HepG2 (cell line): ENCODE results near the gene KLF11. TPM values are rescaled to one million over a fixed set of nuclear protein-coding genes. Genes with fewer than 3 reads are reported as not detected.

Source experiments
- EZH2 ChIP-seq: conservative IDR thresholded peaks from 2 replicates; pipeline ENCODE4 v1.6.1; 2012; ENCODE audit warnings: mild to moderate bottlenecking, low read depth, low read length, moderate library complexity
- HMGA1 ChIP-seq: sonication (generic); formaldehyde crosslinking; conservative IDR thresholded peaks from 2 replicates; pipeline ENCODE4 v1.4.0; 2020; ENCODE audit warnings: missing genetic modification reagents
- HNRNPH1 ChIP-seq: fragments of 200-400 bp; formaldehyde crosslinking; optimal IDR thresholded peaks from 2 replicates; pipeline ENCODE3; 2017; ENCODE audit warnings: mild to moderate bottlenecking, low read depth, low read length
- HNRNPK ChIP-seq: fragments of 200-400 bp; formaldehyde crosslinking; IDR thresholded peaks from 2 replicates; pipeline ENCODE4 v1.6.1; 2018; ENCODE audit warnings: low read length, low read depth, moderate library complexity, mild to moderate bottlenecking; ENCODE audit not compliant: poor library complexity, severe bottlenecking
- MYC ChIP-seq: sonication (generic); formaldehyde crosslinking; IDR thresholded peaks from 2 replicates; pipeline ENCODE4 v1.9.0; 2021; ENCODE audit warnings: missing genetic modification reagents, borderline replicate concordance
- PAX8 ChIP-seq: sonication (generic); formaldehyde crosslinking; IDR thresholded peaks from 2 replicates; pipeline ENCODE4 v1.8.0; 2022; ENCODE audit warnings: mild to moderate bottlenecking, missing genetic modification reagents, borderline replicate concordance
- PHF20 ChIP-seq: sonication (generic); formaldehyde crosslinking; IDR thresholded peaks from 2 replicates; pipeline ENCODE4 v1.5.0; 2020; ENCODE audit warnings: mild to moderate bottlenecking, missing genetic modification reagents
- RFX1 ChIP-seq: fragments of 450-650 bp; IDR thresholded peaks from 2 replicates; pipeline ENCODE4 v1.6.1; 2017
- TCF7 ChIP-seq: sonication (generic); IDR thresholded peaks from 2 replicates; pipeline ENCODE4 v1.6.1; 2016; ENCODE audit warnings: antibody characterized with exemption, low read depth
- WIZ ChIP-seq: sonication (generic); formaldehyde crosslinking; IDR thresholded peaks from 2 replicates; pipeline ENCODE4 v1.5.1; 2020; ENCODE audit warnings: mild to moderate bottlenecking, missing genetic modification reagents
- ZBTB10 ChIP-seq: sonication (generic); formaldehyde crosslinking; IDR thresholded peaks from 2 replicates; pipeline ENCODE4 v1.4.0; 2020; ENCODE audit warnings: missing genetic modification reagents, borderline replicate concordance
- ZC3H13 ChIP-seq: sonication (generic); formaldehyde crosslinking; IDR thresholded peaks from 2 replicates; pipeline ENCODE4 v1.8.1; 2023; ENCODE audit warnings: mild to moderate bottlenecking, missing genetic modification reagents, moderate library complexity
- ZNF17 ChIP-seq: sonication (generic); formaldehyde crosslinking; IDR thresholded peaks from 2 replicates; pipeline ENCODE4 v1.5.0; 2020; ENCODE audit warnings: mild to moderate bottlenecking, missing genetic modification reagents
- ZNF230 ChIP-seq: sonication (generic); formaldehyde crosslinking; IDR thresholded peaks from 2 replicates; pipeline ENCODE4 v1.4.0; 2020; ENCODE audit warnings: mild to moderate bottlenecking, missing genetic modification reagents
- ZNF256 ChIP-seq: sonication (generic); formaldehyde crosslinking; conservative IDR thresholded peaks from 2 replicates; pipeline ENCODE4 v1.4.0; 2020; ENCODE audit warnings: missing genetic modification reagents
- ZNF282 ChIP-seq: fragments of 450-650 bp; IDR thresholded peaks from 2 replicates; pipeline ENCODE4 v1.6.1; 2018; ENCODE audit not compliant: partially characterized antibody
- ZNF567 ChIP-seq: sonication (generic); formaldehyde crosslinking; IDR thresholded peaks from 2 replicates; pipeline ENCODE4 v1.8.1; 2023; ENCODE audit warnings: mild to moderate bottlenecking, missing genetic modification reagents, borderline replicate concordance
- ZNF607 ChIP-seq: sonication (generic); formaldehyde crosslinking; IDR thresholded peaks from 2 replicates; pipeline ENCODE4 v1.5.1; 2020; ENCODE audit warnings: missing genetic modification reagents, mild to moderate bottlenecking, borderline replicate concordance
- ZSCAN25 ChIP-seq: sonication (generic); formaldehyde crosslinking; IDR thresholded peaks from 2 replicates; pipeline ENCODE4 v1.8.0; 2022; ENCODE audit warnings: mild to moderate bottlenecking, missing genetic modification reagents
- polyA plus RNA-seq, 8 experiments: library from polyadenylated mRNA; depleted of rRNA in 3 of 8; stranded (reverse) in 7 of 8; unstranded in 1 of 8; fragments of >200 nt; fragmentation: Illumina TruSeq in 4 of 8; extraction: Trizol in 4 of 8; gene quantifications; 2 replicates each; pipeline versions ENCODE4 v1.2.1 to v1.2.3, GENCODE V29; 2011 to 2016; ENCODE audit warnings: low read depth in 4 of 8, missing spikeins in 1 of 8, mixed read lengths in 1 of 8; ENCODE audit not compliant: insufficient read depth in 1 of 8
- total RNA-seq, 5 experiments: library from RNA; depleted of rRNA; stranded (reverse); fragments of >200 nt; fragmentation: Illumina TruSeq; extraction: Trizol; gene quantifications; 2 replicates each; pipeline ENCODE4 v1.2.3, GENCODE V29; 2016; ENCODE audit warnings: low read depth in 1 of 5
- TF ChIP-seq, protein P1 (sequence below): sonication (generic); formaldehyde crosslinking; IDR thresholded peaks from 2 replicates; pipeline ENCODE4 v1.5.0; 2020; ENCODE audit warnings: missing genetic modification reagents
- TF ChIP-seq, protein P2 (sequence below): fragments of 450-650 bp; IDR thresholded peaks from 2 replicates; pipeline ENCODE4 v1.6.1; 2017; ENCODE audit warnings: mild to moderate bottlenecking
- TF ChIP-seq, protein P3 (sequence below): sonication (generic); formaldehyde crosslinking; IDR thresholded peaks from 2 replicates; pipeline ENCODE4 v1.8.1; 2023; ENCODE audit warnings: missing genetic modification reagents, mild to moderate bottlenecking, borderline replicate concordance

KLF11 gene
- total and polyA plus RNA-seq, 2 of the 13 experiments (the other 11 are each of a cell fraction or from before 2014, with no cell fraction given) = 2.5 to 11.8 TPM

- TF ChIP-seq ZBTB10 (no peak), ZNF567 (CRISPR knock-in tag) (no peak), PHF20 (CRISPR knock-in tag) (peak; percentile 18), EZH2 (no peak), ZNF607 (CRISPR knock-in tag) (0 out of 2 replicates have a peak, but pooled peaks have one; percentile 1), ZSCAN25 (CRISPR knock-in tag) (no peak), ZNF17 (CRISPR knock-in tag) (no peak), TCF7 (no peak), MYC (CRISPR knock-in tag) (no peak; the same call in 1 of the 2 replicates), ZNF256 (CRISPR knock-in tag) (no peak), ZNF282 (no peak), RFX1 (no peak), ZNF230 (CRISPR knock-in tag) (no peak), WIZ (CRISPR knock-in tag) (no peak), HNRNPK (no peak), HNRNPH1 (no peak), ZC3H13 (CRISPR knock-in tag) (0 out of 2 replicates have a peak, but pooled peaks have one; percentile 8), PAX8 (no peak), HMGA1 (no peak)
- TF ChIP-seq, protein P1, sequence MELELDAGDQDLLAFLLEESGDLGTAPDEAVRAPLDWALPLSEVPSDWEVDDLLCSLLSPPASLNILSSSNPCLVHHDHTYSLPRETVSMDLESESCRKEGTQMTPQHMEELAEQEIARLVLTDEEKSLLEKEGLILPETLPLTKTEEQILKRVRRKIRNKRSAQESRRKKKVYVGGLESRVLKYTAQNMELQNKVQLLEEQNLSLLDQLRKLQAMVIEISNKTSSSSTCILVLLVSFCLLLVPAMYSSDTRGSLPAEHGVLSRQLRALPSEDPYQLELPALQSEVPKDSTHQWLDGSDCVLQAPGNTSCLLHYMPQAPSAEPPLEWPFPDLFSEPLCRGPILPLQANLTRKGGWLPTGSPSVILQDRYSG = no peak
- TF ChIP-seq, protein P2, sequence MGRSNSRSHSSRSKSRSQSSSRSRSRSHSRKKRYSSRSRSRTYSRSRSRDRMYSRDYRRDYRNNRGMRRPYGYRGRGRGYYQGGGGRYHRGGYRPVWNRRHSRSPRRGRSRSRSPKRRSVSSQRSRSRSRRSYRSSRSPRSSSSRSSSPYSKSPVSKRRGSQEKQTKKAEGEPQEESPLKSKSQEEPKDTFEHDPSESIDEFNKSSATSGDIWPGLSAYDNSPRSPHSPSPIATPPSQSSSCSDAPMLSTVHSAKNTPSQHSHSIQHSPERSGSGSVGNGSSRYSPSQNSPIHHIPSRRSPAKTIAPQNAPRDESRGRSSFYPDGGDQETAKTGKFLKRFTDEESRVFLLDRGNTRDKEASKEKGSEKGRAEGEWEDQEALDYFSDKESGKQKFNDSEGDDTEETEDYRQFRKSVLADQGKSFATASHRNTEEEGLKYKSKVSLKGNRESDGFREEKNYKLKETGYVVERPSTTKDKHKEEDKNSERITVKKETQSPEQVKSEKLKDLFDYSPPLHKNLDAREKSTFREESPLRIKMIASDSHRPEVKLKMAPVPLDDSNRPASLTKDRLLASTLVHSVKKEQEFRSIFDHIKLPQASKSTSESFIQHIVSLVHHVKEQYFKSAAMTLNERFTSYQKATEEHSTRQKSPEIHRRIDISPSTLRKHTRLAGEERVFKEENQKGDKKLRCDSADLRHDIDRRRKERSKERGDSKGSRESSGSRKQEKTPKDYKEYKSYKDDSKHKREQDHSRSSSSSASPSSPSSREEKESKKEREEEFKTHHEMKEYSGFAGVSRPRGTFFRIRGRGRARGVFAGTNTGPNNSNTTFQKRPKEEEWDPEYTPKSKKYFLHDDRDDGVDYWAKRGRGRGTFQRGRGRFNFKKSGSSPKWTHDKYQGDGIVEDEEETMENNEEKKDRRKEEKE = no peak
- TF ChIP-seq, protein P3, sequence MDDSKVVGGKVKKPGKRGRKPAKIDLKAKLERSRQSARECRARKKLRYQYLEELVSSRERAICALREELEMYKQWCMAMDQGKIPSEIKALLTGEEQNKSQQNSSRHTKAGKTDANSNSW (CRISPR knock-in tag) = no peak
Measured at GRCh38 chr2:10042301-10043161, 819 bp upstream of the KLF11 start (continued).
